Esophagus squamous epithelium (tissue), 4 donors: Measurements from ENCODE around the gene ROR1.

Source experiments
- CTCF ChIP-seq, 6 experiments: fragments of 450-650 bp in 4 of 6; fragments of 200-600 bp in 2 of 6; sonication (generic) in 2 of 6; IDR thresholded peaks; one replicate each; pipeline ENCODE4 v1.5.1; 2016 to 2019; ENCODE audit warnings: antibody characterized with exemption in 6 of 6, mild to moderate bottlenecking in 4 of 6, moderate library complexity in 4 of 6
- POLR2A ChIP-seq, 4 donors: fragments of 450-650 bp; IDR thresholded peaks; one replicate each; pipeline ENCODE4 v1.6.1; 2017; ENCODE audit warnings: antibody characterized with exemption in 4 of 4, mild to moderate bottlenecking in 4 of 4, moderate library complexity in 3 of 4

- TF ChIP-seq CTCF (IDR thresholded peaks at IDR 0.05): no peak
- TF ChIP-seq POLR2A (IDR thresholded peaks at IDR 0.05): no peak
Observed at GRCh38 chr1:63740432-63740831, 33.4 kb upstream of the ROR1 start.
